Esophagus muscularis mucosa (tissue), 4 donors: ENCODE data around the gene GPRIN2. TPM values are rescaled to one million over a fixed set of nuclear protein-coding genes. Genes with fewer than 3 reads are reported as not detected.

Experiments used
- DNase-seq: peaks from one replicate; pipeline ENCODE4 v3.0.0-alpha.2; 2017; ENCODE audit errors: extremely low spot score
- H3K27ac ChIP-seq, 4 donors: fragments of 200-600 bp; sonication (generic); replicated peaks in 1 of 4; 1 replicate in 3 of 4; 2 replicates in 1 of 4; pipeline ENCODE4 v1.5.1; 2016 to 2019; ENCODE audit warnings: mild to moderate bottlenecking in 1 of 4
- H3K27me3 ChIP-seq, 4 donors: fragments of 200-600 bp; sonication (generic); one replicate each; pipeline versions ENCODE4 v1.5.1 to v1.6.0; 2016 to 2019
- H3K36me3 ChIP-seq, 4 donors: fragments of 200-600 bp; sonication (generic); one replicate each; pipeline ENCODE4 v1.5.1; 2016 to 2019
- H3K4me1 ChIP-seq, 4 donors: fragments of 200-600 bp; sonication (generic); one replicate each; pipeline ENCODE4 v1.5.1; 2016 to 2019
- H3K4me3 ChIP-seq, 4 donors: fragments of 200-600 bp; sonication (generic); 1 replicate in 2 of 4; 2 replicates in 2 of 4; pipeline ENCODE4 v1.5.1; 2016 to 2019; ENCODE audit warnings: mild to moderate bottlenecking in 4 of 4, moderate library complexity in 1 of 4
- H3K9me3 ChIP-seq, 4 donors: fragments of 200-600 bp; sonication (generic); 1 replicate in 3 of 4; 2 replicates in 1 of 4; pipeline ENCODE4 v1.5.1; 2016 to 2019
- CTCF ChIP-seq, 3 experiments: fragments of 200-600 bp in 2 of 3; fragments of 450-650 bp in 1 of 3; sonication (generic) in 2 of 3; IDR thresholded peaks; one replicate each; pipeline ENCODE4 v1.5.1; 2017 to 2019; ENCODE audit warnings: antibody characterized with exemption in 3 of 3, mild to moderate bottlenecking in 2 of 3, moderate library complexity in 1 of 3
- EP300 ChIP-seq: sonication (generic); formaldehyde crosslinking; IDR thresholded peaks from one replicate; pipeline ENCODE4 v1.6.1; 2017; ENCODE audit warnings: antibody characterized with exemption
- POLR2A ChIP-seq: fragments of 450-650 bp; IDR thresholded peaks from one replicate; pipeline ENCODE4 v1.6.1; 2017; ENCODE audit warnings: antibody characterized with exemption, moderate library complexity, mild to moderate bottlenecking, low read depth
- POLR2AphosphoS5 ChIP-seq, 2 donors: sonication (generic); formaldehyde crosslinking; IDR thresholded peaks; one replicate each; pipeline ENCODE4 v1.6.1; 2017; ENCODE audit warnings: antibody characterized with exemption in 2 of 2
- WGBS: methylation state at CpG from one replicate; pipeline ENCODE4 v1.1.5; 2018; 5-methylcytosine and 5-hydroxymethylcytosine counted together
- intact Hi-C: fragments of 100-400 bp; cut with DNase I; formaldehyde crosslinking; loops from one replicate; pipeline ENCODE4 v1.15.1; 2023
- total RNA-seq, 4 donors: library from RNA; depleted of rRNA; stranded (reverse); fragments of >200 nt; gene quantifications; one replicate each; pipeline versions ENCODE4 v1.1.0 to v1.2.1, GENCODE V29; 2016

Gene GPRIN2
- total RNA-seq, 4 donors from 2014 or later, result 1.3 to 2.2 TPM; not detected in 2

GRCh38 chr10:46555366-46555712, 1.1 kb downstream of the GPRIN2 start:
- intact Hi-C loops, result no loop called here
- Histone ChIP-seq H3K36me3 (no peaks in the 10 kb centered on the region), H3K27me3 (peaks cover 14 to 84% (median 26%) of the 10 kb centered on the region in 4 donors), H3K27ac (no peak overlapping the region), H3K4me3 (no peak overlapping the region), H3K9me3 (no peaks in the 10 kb centered on the region), H3K4me1 (peaks cover 13 to 17% (median 15%) of the 10 kb centered on the region in 4 donors)
- TF ChIP-seq CTCF (IDR thresholded peaks at IDR 0.05), result no peak
- no peak for TF ChIP-seq POLR2AphosphoS5 (IDR thresholded peaks at IDR 0.05)
- no peak for TF ChIP-seq POLR2A
- TF ChIP-seq EP300, result no peak
- 72% methylated on average over 3 of the region's 4 CpGs for WGBS
- no peak for DNase-seq

DNA sequence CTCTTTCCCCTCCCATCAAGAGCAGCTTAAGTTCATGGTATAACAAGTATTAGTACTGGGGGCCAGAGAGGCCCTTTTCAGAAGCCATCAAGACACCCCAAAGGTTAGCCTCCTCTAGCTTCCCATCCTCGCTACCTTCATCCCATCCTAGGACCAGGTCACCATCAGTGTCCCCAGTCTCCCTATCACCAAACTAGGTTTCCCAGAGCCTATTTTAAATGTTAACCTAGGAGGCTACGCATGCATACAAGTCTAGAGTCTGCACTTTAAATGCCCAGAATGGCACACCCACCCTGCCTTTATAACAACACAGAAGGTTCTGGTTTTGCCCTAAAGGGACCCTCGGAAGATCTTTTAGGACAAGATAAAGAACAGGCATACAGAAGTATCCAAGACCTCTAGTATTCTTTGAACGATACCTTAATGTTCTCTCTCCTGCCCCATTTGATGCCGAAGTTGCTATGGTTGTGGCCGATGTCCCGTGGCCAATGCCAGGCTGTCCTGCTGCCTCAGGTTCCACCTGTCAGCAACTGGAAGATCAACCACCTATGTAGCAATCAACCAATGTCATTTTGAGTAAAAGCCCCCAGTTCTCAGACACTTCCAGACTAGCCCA, 2.2 kb downstream of the GPRIN2 start:
- no peaks in the 10 kb centered on the region for H3K36me3 ChIP-seq
- H3K9me3 ChIP-seq, result no peaks in the 10 kb centered on the region
- intact Hi-C loops, result no loop called here
- H3K4me3 ChIP-seq, result no peak overlapping the region
- 84% methylated on average over 7 of the region's 7 CpGs for WGBS
- peaks cover 14 to 78% (median 26%) of the 10 kb centered on the region in 4 donors for H3K27me3 ChIP-seq
- H3K27ac ChIP-seq, result no peak overlapping the region
- TF ChIP-seq EP300 (no peak), CTCF (IDR thresholded peaks at IDR 0.05) (no peak), POLR2AphosphoS5 (IDR thresholded peaks at IDR 0.05) (no peak), POLR2A (no peak)
- H3K4me1 ChIP-seq, result peaks cover 13 to 17% (median 15%) of the 10 kb centered on the region in 4 donors
- DNase-seq, result no peak

GRCh38 chr10:46553238-46554049, 3.0 kb downstream of the GPRIN2 start:
- Histone ChIP-seq H3K36me3 (no peaks in the 10 kb centered on the region), H3K27me3 (peaks cover 14 to 73% (median 24%) of the 10 kb centered on the region in 4 donors), H3K27ac (no peak overlapping the region), H3K4me1 (peaks cover 13 to 17% (median 15%) of the 10 kb centered on the region in 4 donors), H3K9me3 (no peaks in the 10 kb centered on the region), H3K4me3 (no peak overlapping the region)
- DNase-seq, result no peak
- TF ChIP-seq EP300 (no peak), POLR2A (no peak), CTCF (IDR thresholded peaks at IDR 0.05) (no peak), POLR2AphosphoS5 (IDR thresholded peaks at IDR 0.05) (no peak)
- 78% methylated on average over 2 of the region's 2 CpGs for WGBS
- intact Hi-C loops, result no loop called here

DNA sequence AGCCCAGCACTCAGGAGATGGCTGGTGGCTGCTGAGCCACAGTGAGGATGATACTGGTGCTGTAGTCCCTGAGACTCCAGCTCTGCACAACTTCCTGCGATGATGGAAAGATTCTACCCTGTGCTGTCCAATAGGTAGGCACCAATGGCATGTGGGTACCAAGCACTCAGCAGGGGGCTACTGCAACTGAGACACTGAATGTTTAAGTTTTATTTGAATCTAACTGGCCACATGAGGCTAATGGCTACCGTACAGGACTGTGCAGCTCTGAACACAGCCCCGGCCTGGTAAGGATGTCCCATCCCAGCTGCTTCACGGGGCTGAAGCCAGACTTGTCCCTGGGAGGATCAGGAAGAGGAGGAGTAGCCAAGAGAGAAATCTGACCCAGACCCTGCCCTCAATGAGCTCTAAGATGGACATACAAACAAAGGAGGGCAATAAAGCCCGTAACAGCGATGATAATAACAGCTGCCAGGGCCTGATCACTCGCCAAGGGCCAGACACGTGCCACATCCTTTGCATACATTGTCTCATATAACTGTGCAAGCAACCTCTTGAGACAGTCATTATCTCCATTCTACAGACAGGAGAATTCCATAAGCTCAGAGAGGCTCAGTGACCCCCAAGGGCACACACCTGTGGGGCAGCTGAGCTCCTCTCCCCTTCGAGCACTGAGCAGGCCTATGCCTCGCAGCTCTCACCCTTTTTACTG, 3.8 kb downstream of the GPRIN2 start:
- TF ChIP-seq CTCF (IDR thresholded peaks at IDR 0.05) (no peak), POLR2A (no peak), POLR2AphosphoS5 (IDR thresholded peaks at IDR 0.05) (no peak), EP300 (no peak)
- Histone ChIP-seq H3K36me3 (no peaks in the 10 kb centered on the region), H3K4me1 (peaks cover 13 to 17% (median 15%) of the 10 kb centered on the region in 4 donors), H3K27me3 (peaks cover 14 to 65% (median 20%) of the 10 kb centered on the region in 4 donors), H3K27ac (no peak overlapping the region), H3K9me3 (no peaks in the 10 kb centered on the region), H3K4me3 (no peak overlapping the region)
- 92% methylated on average over 10 of the region's 10 CpGs for WGBS
- no peak for DNase-seq
- intact Hi-C loops, result no loop called here
